Trophoblast cell (in vitro differentiated cells and primary cell): Measurements from ENCODE around the gene AIPL1.
A peak's percentile ranks its signal among the peaks of the same experiment; 100 is the strongest.

ENCODE experiments used
- DNase-seq, 2 donors: peaks; one replicate each; pipeline ENCODE4 v3.0.0-alpha.2; 2016
- H2AFZ ChIP-seq: 2 replicates; pipeline ENCODE4 v1.6.1; 2013; ENCODE audit warnings: low read length, moderate library complexity, mild to moderate bottlenecking; ENCODE audit not compliant: insufficient read depth, poor library complexity
- H2AK5ac ChIP-seq: 2 replicates; pipeline ENCODE4 v1.6.1; 2013; ENCODE audit warnings: mild to moderate bottlenecking, low read length
- H2BK120ac ChIP-seq: 2 replicates; pipeline ENCODE4 v1.6.1; 2013; ENCODE audit warnings: low read length, mild to moderate bottlenecking, moderate library complexity; ENCODE audit not compliant: insufficient read depth, poor library complexity
- H2BK12ac ChIP-seq: 2 replicates; pipeline ENCODE4 v1.6.1; 2013; ENCODE audit warnings: mild to moderate bottlenecking, low read length, moderate library complexity
- H2BK5ac ChIP-seq: 2 replicates; pipeline ENCODE4 v1.6.1; 2013; ENCODE audit warnings: low read length, low read depth, moderate library complexity, mild to moderate bottlenecking; ENCODE audit not compliant: poor library complexity
- H3K14ac ChIP-seq: 2 replicates; pipeline ENCODE4 v1.6.1; 2013; ENCODE audit warnings: mild to moderate bottlenecking, low read length
- H3K18ac ChIP-seq: 2 replicates; pipeline ENCODE4 v1.6.1; 2013; ENCODE audit warnings: mild to moderate bottlenecking, low read length
- H3K23ac ChIP-seq: 2 replicates; pipeline ENCODE4 v1.6.1; 2013; ENCODE audit warnings: low read length
- H3K27ac ChIP-seq: 2 replicates; pipeline ENCODE4 v1.5.1; 2013; ENCODE audit warnings: low read depth, mild to moderate bottlenecking, inconsistent platforms, low read length, moderate library complexity
- H3K27me3 ChIP-seq: 2 replicates; pipeline ENCODE4 v1.6.1; 2013; ENCODE audit warnings: inconsistent platforms, mild to moderate bottlenecking, low read length, moderate library complexity; ENCODE audit not compliant: insufficient read depth
- H3K36me3 ChIP-seq, 2 experiments: 1 replicate in 1 of 2; 2 replicates in 1 of 2; pipeline ENCODE4 v1.6.1; 2013; ENCODE audit warnings: low read length in 2 of 2, mild to moderate bottlenecking in 2 of 2, moderate library complexity in 1 of 2; ENCODE audit not compliant: insufficient read depth in 2 of 2, control insufficient read depth in 1 of 2
- H3K4ac ChIP-seq: 2 replicates; pipeline ENCODE4 v1.6.1; 2013; ENCODE audit warnings: low read depth, mild to moderate bottlenecking, low read length, moderate library complexity
- H3K4me1 ChIP-seq, 2 experiments: 1 replicate in 1 of 2; 2 replicates in 1 of 2; pipeline ENCODE4 v1.6.1; 2013; ENCODE audit warnings: low read length in 2 of 2, mild to moderate bottlenecking in 2 of 2, moderate library complexity in 1 of 2; ENCODE audit not compliant: insufficient read depth in 2 of 2, control insufficient read depth in 1 of 2
- H3K4me2 ChIP-seq: 2 replicates; pipeline ENCODE4 v1.6.1; 2013; ENCODE audit warnings: inconsistent platforms, mild to moderate bottlenecking, low read length, moderate library complexity
- H3K4me3 ChIP-seq: 2 replicates; pipeline ENCODE4 v1.5.1; 2013; ENCODE audit warnings: mild to moderate bottlenecking, low read depth, low read length, inconsistent platforms
- H3K79me1 ChIP-seq: one replicate; pipeline ENCODE4 v1.6.1; 2013; ENCODE audit warnings: low read length
- H3K79me2 ChIP-seq: 2 replicates; pipeline ENCODE4 v1.6.1; 2013; ENCODE audit warnings: low read length, mild to moderate bottlenecking; ENCODE audit not compliant: control insufficient read depth, insufficient read depth, poor library complexity
- H3K9ac ChIP-seq: 2 replicates; pipeline ENCODE4 v1.6.1; 2013; ENCODE audit warnings: mild to moderate bottlenecking, low read length
- H3K9me3 ChIP-seq: 2 replicates; pipeline ENCODE4 v1.6.1; 2013; ENCODE audit warnings: low read depth, mild to moderate bottlenecking, control low read depth, inconsistent platforms, low read length; ENCODE audit not compliant: insufficient read depth
- H4K12ac ChIP-seq: 2 replicates; pipeline ENCODE4 v1.6.1; 2013; ENCODE audit warnings: low read depth, mild to moderate bottlenecking, low read length, moderate library complexity
- H4K8ac ChIP-seq: 2 replicates; pipeline ENCODE4 v1.6.1; 2013; ENCODE audit warnings: low read depth, mild to moderate bottlenecking, low read length, moderate library complexity
- H4K91ac ChIP-seq: one replicate; pipeline ENCODE4 v1.6.1; 2013; ENCODE audit warnings: low read depth, mild to moderate bottlenecking, low read length, moderate library complexity
- WGBS: extraction: QIAGEN DNeasy Blood & Tissue Kit; methylation state at CpG from one replicate; pipeline ENCODE4 v1.1.7; 2013; ENCODE audit warnings: missing lambda C conversion rate; ENCODE audit not compliant: insufficient read length, insufficient coverage; ENCODE audit errors: extremely low coverage; 5-methylcytosine and 5-hydroxymethylcytosine counted together

Gene AIPL1

GRCh38 chr17:6454495-6455320, 19.8 kb upstream of the AIPL1 start:
- peak overlapping the region; percentile 58 for H3K4me2 ChIP-seq
- no peak overlapping the region for H3K4me3 ChIP-seq
- H4K91ac ChIP-seq: no peak overlapping the region
- H2BK120ac ChIP-seq: no peak overlapping the region
- H2AFZ ChIP-seq: peak overlapping the region; percentile 1
- no peaks in the 10 kb centered on the region for H3K79me2 ChIP-seq
- peak overlapping the region; percentile 32 for H4K8ac ChIP-seq
- H3K79me1 ChIP-seq: no peaks in the 10 kb centered on the region
- no peak overlapping the region for H3K27ac ChIP-seq
- no peak overlapping the region for H3K9ac ChIP-seq
- peaks cover 0 to 2% of the 10 kb centered on the region in 2 experiments for H3K36me3 ChIP-seq
- H3K14ac ChIP-seq: no peak overlapping the region
- no peak overlapping the region for H3K23ac ChIP-seq
- no peak overlapping the region for H3K18ac ChIP-seq
- whole genome bisulfite sequencing: no CpG with 5 or more reads among the region's 35 CpGs
- H2BK5ac ChIP-seq: no peak overlapping the region
- peaks cover 3 to 7% of the 10 kb centered on the region in 2 experiments for H3K4me1 ChIP-seq
- H3K27me3 ChIP-seq: peaks cover 5% of the 10 kb centered on the region
- no peak overlapping the region for H4K12ac ChIP-seq
- H2BK12ac ChIP-seq: no peak overlapping the region
- no peak overlapping the region for H2AK5ac ChIP-seq
- no peak for DNase-seq
- H3K4ac ChIP-seq: no peak overlapping the region
- no peaks in the 10 kb centered on the region for H3K9me3 ChIP-seq

GRCh38 chr17:6453279-6454024, 18.5 kb upstream of the AIPL1 start:
- no peak overlapping the region for H4K91ac ChIP-seq
- no peak for DNase-seq

GRCh38 chr17:6452471-6453266, 17.7 kb upstream of the AIPL1 start:
- no peak overlapping the region for H3K27ac ChIP-seq
- H3K4me1 ChIP-seq: peaks cover 3 to 7% of the 10 kb centered on the region in 2 experiments
- no peak overlapping the region for H2BK12ac ChIP-seq
- H2BK120ac ChIP-seq: no peak overlapping the region
- no peak for DNase-seq
- H3K23ac ChIP-seq: no peak overlapping the region
- no peak overlapping the region for H3K4me3 ChIP-seq
- no CpG with 5 or more reads among the region's 10 CpGs for WGBS
- no peak overlapping the region for H3K4me2 ChIP-seq
- no peak overlapping the region for H2AK5ac ChIP-seq
- H3K36me3 ChIP-seq: peaks cover 6 to 8% of the 10 kb centered on the region in 2 experiments
- H3K14ac ChIP-seq: no peak overlapping the region
- no peak overlapping the region for H4K12ac ChIP-seq
- H4K8ac ChIP-seq: no peak overlapping the region
- H3K79me2 ChIP-seq: no peaks in the 10 kb centered on the region
- no peak overlapping the region for H3K18ac ChIP-seq
- H2BK5ac ChIP-seq: no peak overlapping the region
- H3K79me1 ChIP-seq: no peaks in the 10 kb centered on the region
- H3K4ac ChIP-seq: no peak overlapping the region
- no peak overlapping the region for H2AFZ ChIP-seq
- H4K91ac ChIP-seq: no peak overlapping the region
- H3K9ac ChIP-seq: no peak overlapping the region
- peaks cover 5% of the 10 kb centered on the region for H3K27me3 ChIP-seq
- no peaks in the 10 kb centered on the region for H3K9me3 ChIP-seq

More at GRCh38 chr17:6453279-6454024, 18.5 kb upstream of the AIPL1 start:
- H3K23ac ChIP-seq: no peak overlapping the region
- H3K27ac ChIP-seq: no peak overlapping the region
- no peaks in the 10 kb centered on the region for H3K79me2 ChIP-seq
- H3K79me1 ChIP-seq: no peaks in the 10 kb centered on the region
- H4K8ac ChIP-seq: no peak overlapping the region
- no CpG with 5 or more reads among the region's 14 CpGs for WGBS
- no peak overlapping the region for H2BK120ac ChIP-seq
- H3K9me3 ChIP-seq: no peaks in the 10 kb centered on the region
- no peak overlapping the region for H2BK5ac ChIP-seq
- no peak overlapping the region for H2AK5ac ChIP-seq
- H2BK12ac ChIP-seq: no peak overlapping the region
- H3K27me3 ChIP-seq: peaks cover 5% of the 10 kb centered on the region
- peaks cover 3 to 7% of the 10 kb centered on the region in 2 experiments for H3K4me1 ChIP-seq
- H3K18ac ChIP-seq: no peak overlapping the region
- H3K9ac ChIP-seq: no peak overlapping the region
- no peak overlapping the region for H2AFZ ChIP-seq
- no peak overlapping the region for H4K12ac ChIP-seq
- peaks cover 6% of the 10 kb centered on the region in 2 experiments for H3K36me3 ChIP-seq
- H3K4me3 ChIP-seq: no peak overlapping the region
- H3K4me2 ChIP-seq: no peak overlapping the region
- no peak overlapping the region for H3K4ac ChIP-seq
- no peak overlapping the region for H3K14ac ChIP-seq
